Loucy (cell line): ENCODE results near the gene NOL4L.

Experiments used
- H2AFZ ChIP-seq: fragments of 200-600 bp; sonication (generic); 2 replicates; pipeline ENCODE4 v1.6.0; 2016; ENCODE audit warnings: antibody characterized with exemption, mild to moderate bottlenecking, low read length, moderate library complexity
- H3F3A ChIP-seq: fragments of 200-600 bp; 2 replicates; pipeline ENCODE4 v1.6.0; 2016; ENCODE audit warnings: antibody characterized with exemption, low read depth, mild to moderate bottlenecking
- H3K27me3 ChIP-seq: fragments of 200-600 bp; sonication (generic); 2 replicates; pipeline ENCODE4 v1.6.1; 2014; ENCODE audit warnings: low read length, mild to moderate bottlenecking; ENCODE audit not compliant: insufficient read depth, poor library complexity, severe bottlenecking
- H3K36me3 ChIP-seq: fragments of 200-600 bp; sonication (generic); 2 replicates; pipeline ENCODE4 v1.6.1; 2016; ENCODE audit warnings: low read length; ENCODE audit not compliant: insufficient read depth
- H3K4me1 ChIP-seq: fragments of 200-600 bp; sonication (generic); 2 replicates; pipeline ENCODE4 v1.5.1; 2014; ENCODE audit warnings: low read length, mild to moderate bottlenecking; ENCODE audit not compliant: insufficient read depth, poor library complexity, severe bottlenecking
- H3K4me2 ChIP-seq: fragments of 200-600 bp; sonication (generic); 2 replicates; pipeline ENCODE4 v1.6.0; 2014; ENCODE audit warnings: antibody characterized with exemption, low read length, low read depth, mild to moderate bottlenecking; ENCODE audit not compliant: poor library complexity, severe bottlenecking
- H3K4me3 ChIP-seq: fragments of 200-600 bp; sonication (generic); 2 replicates; pipeline ENCODE4 v1.5.1; 2014; ENCODE audit warnings: low read length, mild to moderate bottlenecking, mixed read lengths; ENCODE audit not compliant: poor library complexity, severe bottlenecking
- H3K79me2 ChIP-seq: fragments of 200-600 bp; sonication (generic); 2 replicates; pipeline ENCODE4 v1.6.1; 2014; ENCODE audit warnings: low read length; ENCODE audit not compliant: insufficient read depth
- H3K9ac ChIP-seq: fragments of 200-600 bp; sonication (generic); 2 replicates; pipeline ENCODE4 v1.6.0; 2014; ENCODE audit warnings: mild to moderate bottlenecking, low read depth, low read length, moderate library complexity; ENCODE audit not compliant: poor library complexity, severe bottlenecking
- H3K9me2 ChIP-seq: fragments of 200-600 bp; sonication (generic); replicated peaks from 2 replicates; pipeline ENCODE4 v1.6.1; 2016; ENCODE audit warnings: low read depth, low read length, mixed read lengths
- H3K9me3 ChIP-seq: fragments of 200-600 bp; sonication (generic); 2 replicates; pipeline ENCODE4 v1.6.1; 2014; ENCODE audit warnings: mild to moderate bottlenecking, antibody characterized with exemption, low read length, low read depth; ENCODE audit not compliant: insufficient read depth
- H4K20me1 ChIP-seq: fragments of 200-600 bp; sonication (generic); 2 replicates; pipeline ENCODE4 v1.6.0; 2014; ENCODE audit warnings: antibody characterized with exemption, low read length, mild to moderate bottlenecking; ENCODE audit not compliant: insufficient read depth, poor library complexity, severe bottlenecking
- EZH2phosphoT487 ChIP-seq: fragments of 200-600 bp; IDR thresholded peaks from 2 replicates; pipeline ENCODE4 v1.6.1; 2018; ENCODE audit warnings: antibody characterized with exemption, mild to moderate bottlenecking, moderate library complexity, borderline replicate concordance
- TF ChIP-seq, protein P1 (sequence below): fragments of 200-600 bp; sonication (generic); conservative IDR thresholded peaks from 2 replicates; pipeline ENCODE4 v1.5.1; 2014; ENCODE audit warnings: mild to moderate bottlenecking, antibody characterized with exemption, low read length

The NOL4L gene

GRCh38 chr20:32448306-32449056, 136.7 kb downstream of the NOL4L start:
- Histone ChIP-seq H3K9me3 (no peaks in the 10 kb centered on the region), H3K79me2 (no peaks in the 10 kb centered on the region), H3F3A (no peaks in the 10 kb centered on the region), H3K9ac (no peak overlapping the region), H3K9me2 (no peaks in the 10 kb centered on the region), H3K36me3 (peaks cover 96% of the 10 kb centered on the region; the same call in 1 of the 2 replicates), H3K4me1 (peaks cover 9% of the 10 kb centered on the region), H3K27me3 (no peaks in the 10 kb centered on the region), H2AFZ (no peak overlapping the region), H3K4me3 (no peak overlapping the region), H3K4me2 (no peak overlapping the region), H4K20me1 (no peaks in the 10 kb centered on the region)
- no peak for TF ChIP-seq EZH2phosphoT487
- TF ChIP-seq, protein P1, sequence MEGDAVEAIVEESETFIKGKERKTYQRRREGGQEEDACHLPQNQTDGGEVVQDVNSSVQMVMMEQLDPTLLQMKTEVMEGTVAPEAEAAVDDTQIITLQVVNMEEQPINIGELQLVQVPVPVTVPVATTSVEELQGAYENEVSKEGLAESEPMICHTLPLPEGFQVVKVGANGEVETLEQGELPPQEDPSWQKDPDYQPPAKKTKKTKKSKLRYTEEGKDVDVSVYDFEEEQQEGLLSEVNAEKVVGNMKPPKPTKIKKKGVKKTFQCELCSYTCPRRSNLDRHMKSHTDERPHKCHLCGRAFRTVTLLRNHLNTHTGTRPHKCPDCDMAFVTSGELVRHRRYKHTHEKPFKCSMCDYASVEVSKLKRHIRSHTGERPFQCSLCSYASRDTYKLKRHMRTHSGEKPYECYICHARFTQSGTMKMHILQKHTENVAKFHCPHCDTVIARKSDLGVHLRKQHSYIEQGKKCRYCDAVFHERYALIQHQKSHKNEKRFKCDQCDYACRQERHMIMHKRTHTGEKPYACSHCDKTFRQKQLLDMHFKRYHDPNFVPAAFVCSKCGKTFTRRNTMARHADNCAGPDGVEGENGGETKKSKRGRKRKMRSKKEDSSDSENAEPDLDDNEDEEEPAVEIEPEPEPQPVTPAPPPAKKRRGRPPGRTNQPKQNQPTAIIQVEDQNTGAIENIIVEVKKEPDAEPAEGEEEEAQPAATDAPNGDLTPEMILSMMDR: no peak

GRCh38 chr20:32447136-32448027, 137.8 kb downstream of the NOL4L start:
- H3K79me2 ChIP-seq: no peaks in the 10 kb centered on the region
- H3K9me3 ChIP-seq: no peaks in the 10 kb centered on the region
- no peaks in the 10 kb centered on the region for H3K9me2 ChIP-seq
- no peak overlapping the region for H3K4me2 ChIP-seq
- peaks cover 94% of the 10 kb centered on the region; the same call in 1 of the 2 replicates for H3K36me3 ChIP-seq
- no peaks in the 10 kb centered on the region for H4K20me1 ChIP-seq
- TF ChIP-seq, protein P1: no peak
- no peak for TF ChIP-seq EZH2phosphoT487
- no peak overlapping the region for H3K9ac ChIP-seq
- H3K4me1 ChIP-seq: peaks cover 5% of the 10 kb centered on the region
- 0 out of 2 replicates have a peak, but pooled peaks cover 6% of the 10 kb centered on the region for H3F3A ChIP-seq
- no peaks in the 10 kb centered on the region for H3K27me3 ChIP-seq
- H2AFZ ChIP-seq: no peak overlapping the region
- H3K4me3 ChIP-seq: no peak overlapping the region

DNA sequence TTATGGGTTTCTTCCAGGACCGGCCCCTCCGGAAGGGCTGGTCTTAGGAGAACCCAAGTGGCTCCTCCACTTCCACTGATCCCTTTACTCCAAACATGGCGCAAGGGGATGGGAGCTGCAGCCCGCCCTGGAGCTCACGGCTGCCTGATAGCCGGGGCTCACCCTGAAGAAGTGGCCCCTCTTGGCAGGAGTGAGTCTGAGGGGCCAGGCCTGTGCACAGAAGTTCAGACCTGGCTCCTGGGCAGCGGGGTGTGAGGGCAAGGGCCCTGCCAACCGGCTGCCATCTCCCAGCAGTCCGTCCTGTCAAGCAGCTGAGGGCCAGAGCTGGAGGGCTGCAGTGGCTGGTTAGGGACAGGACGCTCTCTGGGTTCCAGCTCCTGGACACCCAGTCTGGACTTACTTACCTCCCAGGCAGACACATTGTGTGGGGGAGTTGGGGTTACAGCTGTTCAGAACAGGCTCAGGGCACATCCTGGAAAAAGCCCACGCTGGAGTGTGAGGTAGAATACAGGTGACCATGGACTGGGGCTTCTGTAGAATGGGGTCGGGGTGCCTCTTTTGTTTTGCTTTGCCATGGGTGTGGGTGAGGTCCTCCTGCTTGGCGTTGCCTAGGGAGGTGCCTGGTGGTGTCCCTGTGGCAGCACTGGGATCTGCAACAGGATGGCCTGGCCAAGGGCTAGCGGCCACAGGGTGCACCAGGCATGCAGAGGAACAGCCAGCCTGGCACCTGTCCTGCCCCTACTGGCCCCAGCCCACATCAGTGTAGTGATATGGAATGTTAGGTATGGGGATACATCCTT, 138.6 kb downstream of the NOL4L start:
- H3K9me2 ChIP-seq: no peaks in the 10 kb centered on the region
- no peak overlapping the region for H3K4me2 ChIP-seq
- no peak for TF ChIP-seq EZH2phosphoT487
- TF ChIP-seq, protein P1: no peak
- H2AFZ ChIP-seq: no peak overlapping the region
- H3K36me3 ChIP-seq: peaks cover 88% of the 10 kb centered on the region; the same call in 1 of the 2 replicates
- no peaks in the 10 kb centered on the region for H3K79me2 ChIP-seq
- H4K20me1 ChIP-seq: no peaks in the 10 kb centered on the region
- 0 out of 2 replicates have a peak, but pooled peaks cover 6% of the 10 kb centered on the region for H3F3A ChIP-seq
- H3K4me3 ChIP-seq: no peak overlapping the region
- H3K27me3 ChIP-seq: no peaks in the 10 kb centered on the region
- no peak overlapping the region for H3K9ac ChIP-seq
- no peaks in the 10 kb centered on the region for H3K9me3 ChIP-seq
- H3K4me1 ChIP-seq: no peaks in the 10 kb centered on the region
